ENCODE data around the gene TSPAN18. TPM values are rescaled to one million over a fixed set of nuclear protein-coding genes. Genes with fewer than 3 reads are reported as not detected.

TSPAN18 gene
- total RNA-seq, 1 experiment from 2014 or later = not detected

- Histone ChIP-seq H3K4me3 (ENCODE audit: low read length) (no peak overlapping the region), H3K9ac (ENCODE audit: low read length) (no peak overlapping the region), H3K9me2 (replicated peaks; ENCODE audit: low read length) (no peaks in the 10 kb centered on the region), H3F3A (ENCODE audit: low read length, unreplicated experiment) (no peaks in the 10 kb centered on the region), H3K4me1 (ENCODE audit: insufficient read depth, low read length) (no peaks in the 10 kb centered on the region), H2AFZ (ENCODE audit: low read length) (no peak overlapping the region), H4K20me1 (ENCODE audit: low read length) (no peaks in the 10 kb centered on the region), H3K79me2 (ENCODE audit: low read length) (no peaks in the 10 kb centered on the region), H3K4me2 (ENCODE audit: low read length) (no peak overlapping the region), H3K36me3 (ENCODE audit: low read depth, low read length) (no peaks in the 10 kb centered on the region), H3K27ac (ENCODE audit: low read length) (no peak overlapping the region), H3K27me3 (ENCODE audit: low read length) (peaks cover 8% of the 10 kb centered on the region), H3K9me3 (ENCODE audit: low read length) (no peaks in the 10 kb centered on the region)
- ATAC-seq (no peak), DNase-seq (no peak)
- TF ChIP-seq EZH2phosphoT487 (IDR thresholded peaks at IDR 0.05; ENCODE audit: borderline replicate concordance, low read length) (no peak), EZH2 (IDR thresholded peaks at IDR 0.05; ENCODE audit: low read length, unreplicated experiment) (no peak)
- TF ChIP-seq, protein P1, sequence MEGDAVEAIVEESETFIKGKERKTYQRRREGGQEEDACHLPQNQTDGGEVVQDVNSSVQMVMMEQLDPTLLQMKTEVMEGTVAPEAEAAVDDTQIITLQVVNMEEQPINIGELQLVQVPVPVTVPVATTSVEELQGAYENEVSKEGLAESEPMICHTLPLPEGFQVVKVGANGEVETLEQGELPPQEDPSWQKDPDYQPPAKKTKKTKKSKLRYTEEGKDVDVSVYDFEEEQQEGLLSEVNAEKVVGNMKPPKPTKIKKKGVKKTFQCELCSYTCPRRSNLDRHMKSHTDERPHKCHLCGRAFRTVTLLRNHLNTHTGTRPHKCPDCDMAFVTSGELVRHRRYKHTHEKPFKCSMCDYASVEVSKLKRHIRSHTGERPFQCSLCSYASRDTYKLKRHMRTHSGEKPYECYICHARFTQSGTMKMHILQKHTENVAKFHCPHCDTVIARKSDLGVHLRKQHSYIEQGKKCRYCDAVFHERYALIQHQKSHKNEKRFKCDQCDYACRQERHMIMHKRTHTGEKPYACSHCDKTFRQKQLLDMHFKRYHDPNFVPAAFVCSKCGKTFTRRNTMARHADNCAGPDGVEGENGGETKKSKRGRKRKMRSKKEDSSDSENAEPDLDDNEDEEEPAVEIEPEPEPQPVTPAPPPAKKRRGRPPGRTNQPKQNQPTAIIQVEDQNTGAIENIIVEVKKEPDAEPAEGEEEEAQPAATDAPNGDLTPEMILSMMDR (conservative IDR thresholded peaks at IDR 0.05; ENCODE audit: low read depth, low read length) = no peak
- ChIA-PET CTCF (interaction anchor here (1.0 to 1.5 kb wide), 3 partner anchors 71 to 295 kb away, joined by 4 to 6 read pairs (median 5); no protein-coding TSS in a partner anchor), POLR2A (ENCODE audit: unreplicated experiment) (no interaction called here)
- no TSS peak for BruUV-seq (replicated peaks)
- intact Hi-C loops (cut with micrococcal nuclease) = loop anchor here (5.0 kb wide), 1 partner anchor 355 kb away; no protein-coding TSS in a partner anchor
These were observed 185.7 kb downstream of the TSPAN18 start for GRCh38 chr11:44912270-44912987.

- Histone ChIP-seq H3K27me3 (ENCODE audit: low read length) (peaks cover 7% of the 10 kb centered on the region), H2AFZ (ENCODE audit: low read length) (no peak overlapping the region), H3K4me3 (ENCODE audit: low read length) (no peak overlapping the region), H3K4me1 (ENCODE audit: insufficient read depth, low read length) (no peaks in the 10 kb centered on the region), H3K27ac (ENCODE audit: low read length) (no peak overlapping the region), H3K79me2 (ENCODE audit: low read length) (no peaks in the 10 kb centered on the region), H3K4me2 (ENCODE audit: low read length) (no peak overlapping the region), H4K20me1 (ENCODE audit: low read length) (no peaks in the 10 kb centered on the region), H3K9ac (ENCODE audit: low read length) (no peak overlapping the region), H3K36me3 (ENCODE audit: low read depth, low read length) (no peaks in the 10 kb centered on the region), H3K9me3 (ENCODE audit: low read length) (no peaks in the 10 kb centered on the region), H3K9me2 (replicated peaks; ENCODE audit: low read length) (no peaks in the 10 kb centered on the region), H3F3A (ENCODE audit: low read length, unreplicated experiment) (no peaks in the 10 kb centered on the region)
- DNase-seq (no peak), ATAC-seq (no peak)
- ChIA-PET POLR2A (ENCODE audit: unreplicated experiment) (no interaction called here), CTCF (no interaction called here)
- intact Hi-C loops (cut with micrococcal nuclease) = loop anchor here (5.0 kb wide), 1 partner anchor 356 kb away; no protein-coding TSS in a partner anchor
- TF ChIP-seq, protein P1 (conservative IDR thresholded peaks at IDR 0.05; ENCODE audit: low read depth, low read length) = no peak
- TF ChIP-seq EZH2 (IDR thresholded peaks at IDR 0.05; ENCODE audit: low read length, unreplicated experiment) (no peak), EZH2phosphoT487 (IDR thresholded peaks at IDR 0.05; ENCODE audit: borderline replicate concordance, low read length) (no peak)
- no TSS peak for BruUV-seq (replicated peaks)
These were observed 186.7 kb downstream of the TSPAN18 start for GRCh38 chr11:44913502-44913901.

GRCh38 chr11:44914105-44914504 lies 187.3 kb downstream of the TSPAN18 start:
- CTCF ChIA-PET = no interaction called here
- intact Hi-C loops (cut with micrococcal nuclease) = loop anchor here (5.0 kb wide), 1 partner anchor 357 kb away; no protein-coding TSS in a partner anchor
- TF ChIP-seq EZH2 (IDR thresholded peaks at IDR 0.05; ENCODE audit: low read length, unreplicated experiment) (no peak), EZH2phosphoT487 (IDR thresholded peaks at IDR 0.05; ENCODE audit: borderline replicate concordance, low read length) (no peak)
- TF ChIP-seq, protein P1 (conservative IDR thresholded peaks at IDR 0.05; ENCODE audit: low read depth, low read length) = no peak
- no peak for DNase-seq
- Histone ChIP-seq H3K27ac (ENCODE audit: low read length) (no peak overlapping the region), H4K20me1 (ENCODE audit: low read length) (no peaks in the 10 kb centered on the region), H2AFZ (ENCODE audit: low read length) (no peak overlapping the region), H3K4me1 (ENCODE audit: insufficient read depth, low read length) (no peaks in the 10 kb centered on the region), H3K4me2 (ENCODE audit: low read length) (no peak overlapping the region), H3K36me3 (ENCODE audit: low read depth, low read length) (no peaks in the 10 kb centered on the region), H3K4me3 (ENCODE audit: low read length) (no peak overlapping the region), H3K27me3 (ENCODE audit: low read length) (peaks cover 8% of the 10 kb centered on the region), H3K9ac (ENCODE audit: low read length) (no peak overlapping the region), H3K9me2 (replicated peaks; ENCODE audit: low read length) (no peaks in the 10 kb centered on the region), H3K79me2 (ENCODE audit: low read length) (no peaks in the 10 kb centered on the region), H3F3A (ENCODE audit: low read length, unreplicated experiment) (no peaks in the 10 kb centered on the region), H3K9me3 (ENCODE audit: low read length) (no peaks in the 10 kb centered on the region)
- POLR2A ChIA-PET (ENCODE audit: unreplicated experiment) = no interaction called here
- BruUV-seq (replicated peaks) = no TSS peak
- ATAC-seq = no peak
